ENCODE results near the gene TMEM119. TPM values are rescaled to one million over a fixed set of nuclear protein-coding genes. Genes with fewer than 3 reads are reported as not detected.

TMEM119 gene
- total and polyA plus RNA-seq, 2 of the 13 experiments (the other 11 are each of a cell fraction or from before 2014, with no cell fraction given) = not detected

GRCh38 chr12:108629824-108630476, 32.1 kb upstream of the TMEM119 start:
- intact Hi-C loops (cut with micrococcal nuclease; ENCODE audit: unreplicated experiment) = no loop called here
- no peak overlapping the region for H2AFZ ChIP-seq (ENCODE audit: low read length)
- ATAC-seq = peak; percentile 18
- BruUV-seq (replicated peaks) = TSS peak; percentile 67
- H3K36me3 ChIP-seq (replicated peaks in 1 of 2; ENCODE audit: control insufficient read depth in 1 of 2, insufficient read depth in 2 of 2, low read length in 2 of 2) = no peaks in the 10 kb centered on the region
- peaks cover 39% of the 10 kb centered on the region for H3K4me1 ChIP-seq (ENCODE audit: insufficient read depth, low read length)
- H3K27ac ChIP-seq (ENCODE audit: extremely low read length, insufficient read depth, low read length) = no peak overlapping the region
- H3K9ac ChIP-seq (ENCODE audit: insufficient read depth, low read depth, low read length) = no peak overlapping the region
- in situ Hi-C loops (cut with HindIII; ENCODE audit: extremely low pct_ligation_motif_present, low pct_unique_long_range_greater_than_20kb) = no loop called here
- H3K79me2 ChIP-seq (ENCODE audit: insufficient read depth, low read length) = no peaks in the 10 kb centered on the region
- TF ChIP-seq PRDM10 (CRISPR knock-in tag; IDR thresholded peaks at IDR 0.05; ENCODE audit: low read depth) (no peak), ZNF234 (CRISPR knock-in tag; conservative IDR thresholded peaks at IDR 0.05) (no peak), ZNF598 (CRISPR knock-in tag; IDR thresholded peaks at IDR 0.05; ENCODE audit: borderline replicate concordance) (no peak), ZBTB21 (CRISPR knock-in tag; IDR thresholded peaks at IDR 0.05) (peak; percentile 84), MAZ (IDR thresholded peaks at IDR 0.05; ENCODE audit: borderline replicate concordance, low read depth, low read length) (no peak), MAZ (CRISPR knock-in tag; IDR thresholded peaks at IDR 0.05; ENCODE audit: low read depth) (no peak), ZNF547 (CRISPR knock-in tag; IDR thresholded peaks at IDR 0.05) (no peak)
- peak overlapping the region in 1 of 3 experiments; percentile 21; a peak in 1 of 6 replicates for H3K4me3 ChIP-seq (replicated peaks in 1 of 3; ENCODE audit: insufficient read depth in 1 of 3, low read depth in 2 of 3, low read length in 3 of 3)
- no peak for FAIRE-seq
- no peaks in the 10 kb centered on the region for H3K9me3 ChIP-seq (ENCODE audit: low read length)
- CTCF ChIA-PET (ENCODE audit: low intra/inter-chr PET ratio, low total read pairs) = no interaction called here
- DNase-seq (ENCODE audit: low spot score) = peak; percentile 21
- POLR2A ChIA-PET = no interaction called here
- no peaks in the 10 kb centered on the region for H4K20me1 ChIP-seq (ENCODE audit: insufficient read depth, low read length)
- WGBS (ENCODE audit: low lambda C conversion rate) = 41% methylated on average over 7 of the region's 17 CpGs
- peak overlapping the region; percentile 38 for H3K4me2 ChIP-seq (ENCODE audit: low read depth, low read length)
- H3K27me3 ChIP-seq (ENCODE audit: control insufficient read depth in 1 of 2, insufficient read depth in 2 of 2, low read length in 2 of 2) = peaks cover 4 to 41% of the 10 kb centered on the region in 2 experiments; a peak in 4 of 5 replicates
